Measurements from ENCODE around the gene PDE7B. TPM values are rescaled to one million over a fixed set of nuclear protein-coding genes. Genes with fewer than 3 reads are reported as not detected.

PDE7B gene
- total RNA-seq, 1 experiment from 2014 or later, result not detected

DNA sequence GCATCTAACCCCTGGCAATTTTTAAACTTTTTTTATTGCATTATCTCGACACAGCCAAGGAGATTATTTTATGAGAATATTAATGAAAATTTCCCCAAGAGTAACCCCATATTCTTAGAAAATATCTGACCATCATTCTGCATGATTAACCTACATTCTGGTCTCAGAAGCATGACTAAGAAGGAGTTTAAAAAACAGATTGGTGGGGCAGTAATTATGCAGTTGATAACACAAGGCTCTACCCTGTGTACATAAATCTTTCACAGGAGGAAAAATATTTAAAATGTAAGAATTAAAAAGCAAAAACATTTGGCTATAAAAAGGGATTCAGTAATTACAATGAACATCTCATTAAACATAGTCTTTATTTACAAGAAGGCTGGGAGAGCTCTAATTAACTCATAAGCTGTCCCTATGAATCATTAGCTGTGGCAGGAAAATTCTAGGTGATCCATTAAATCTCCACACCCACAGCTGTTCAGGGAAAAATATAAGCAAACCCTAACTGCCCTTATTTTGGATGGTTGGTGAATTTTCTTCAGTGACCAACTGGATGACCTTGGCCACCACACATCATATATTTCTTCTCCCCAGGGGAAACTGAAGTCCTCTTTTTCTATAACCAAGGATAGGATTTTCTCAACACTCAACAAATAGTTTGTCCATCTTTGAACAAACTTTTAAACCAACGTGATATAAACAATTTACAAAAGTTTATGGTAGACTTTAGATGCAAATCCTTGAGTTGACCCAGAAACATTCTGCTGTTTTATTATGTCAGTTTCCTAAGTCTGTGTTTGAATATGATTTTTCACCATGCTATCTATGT, 59.5 kb downstream of the PDE7B start:
- DNase-seq (ENCODE audit: low spot score), result no peak
- in situ Hi-C loops (cut with HindIII; ENCODE audit: low sequenced_read_pairs), result no loop called here

DNA sequence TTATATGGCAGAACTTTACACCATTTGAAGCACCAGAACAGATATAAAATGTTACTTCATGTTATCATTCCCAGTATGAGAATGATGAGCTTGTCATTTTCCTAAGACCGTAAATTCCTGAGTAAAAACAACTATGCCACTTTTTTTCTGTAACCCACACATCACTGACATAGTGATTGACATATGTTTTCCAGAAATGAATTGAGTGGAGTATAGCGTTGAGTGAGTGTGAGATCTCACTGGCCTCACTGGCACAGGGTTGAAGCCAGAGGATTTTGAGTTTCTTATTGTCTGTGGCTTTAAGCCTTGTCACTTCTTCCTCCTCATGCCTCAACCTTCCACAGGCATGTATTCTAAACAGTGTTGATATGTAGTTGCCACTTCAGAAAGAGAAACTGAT, 62.3 kb downstream of the PDE7B start:
- no peak for DNase-seq (ENCODE audit: low spot score)
- in situ Hi-C loops (cut with HindIII; ENCODE audit: low sequenced_read_pairs), result no loop called here

DNA sequence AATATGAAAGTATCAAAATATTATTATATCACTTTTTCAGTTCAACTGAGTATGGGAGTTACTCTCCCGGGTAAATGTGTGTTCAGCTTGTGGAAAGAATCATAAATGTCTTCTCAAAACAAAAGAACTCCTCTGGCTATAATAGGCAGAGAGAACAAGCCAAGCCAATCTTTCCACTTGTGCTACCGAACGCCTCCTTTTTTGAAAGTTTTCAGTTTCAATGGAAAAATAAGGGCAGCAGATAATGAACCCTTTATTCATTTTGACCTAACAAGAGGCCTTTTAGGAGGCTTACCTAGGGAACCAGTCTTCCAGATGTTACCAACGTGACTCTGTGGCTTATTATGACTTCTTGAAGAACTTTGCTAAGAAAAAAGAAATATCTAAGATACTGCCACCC, 67.5 kb downstream of the PDE7B start:
- no peak for DNase-seq (ENCODE audit: low spot score)
- in situ Hi-C loops (cut with HindIII; ENCODE audit: low sequenced_read_pairs), result no loop called here

DNA sequence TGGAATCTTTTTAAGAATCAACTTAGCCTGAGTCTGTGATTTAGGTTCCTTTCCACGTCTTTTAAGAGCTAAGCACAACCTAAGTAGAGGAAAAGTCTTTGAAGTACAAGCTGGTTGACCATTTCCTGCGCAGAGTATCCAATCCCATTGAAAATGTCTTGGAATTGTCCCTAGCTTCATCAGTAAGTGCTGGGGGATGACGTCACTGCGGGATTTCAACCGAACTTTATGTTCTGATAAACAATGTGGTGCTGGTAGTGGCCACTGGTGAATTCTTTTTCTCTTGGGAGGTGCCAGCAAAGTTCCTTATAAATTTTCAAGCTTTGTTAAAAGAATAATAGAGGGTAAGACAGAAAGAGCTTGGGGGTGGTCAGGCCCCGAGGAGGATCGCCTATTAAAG, 69.2 kb downstream of the PDE7B start:
- DNase-seq (ENCODE audit: low spot score), result no peak
- in situ Hi-C loops (cut with HindIII; ENCODE audit: low sequenced_read_pairs), result no loop called here

DNA sequence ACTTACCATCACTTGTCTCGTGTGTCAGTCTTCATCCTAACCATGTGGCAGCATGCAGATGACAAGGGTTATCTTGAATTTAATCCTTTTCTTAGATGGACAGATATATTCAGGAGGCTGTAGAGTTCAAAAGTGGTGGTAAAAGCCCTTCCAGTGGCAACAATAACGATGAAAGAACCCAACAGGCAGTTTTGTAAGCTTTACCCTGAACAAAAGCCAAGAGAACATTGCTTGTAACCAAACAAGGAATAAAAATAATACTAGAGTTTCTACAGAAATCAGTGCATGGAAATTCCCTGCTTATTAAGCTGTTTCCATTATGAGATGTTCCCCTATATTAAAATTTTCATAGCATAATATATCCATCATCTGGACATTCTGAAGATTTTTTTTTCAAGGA, 69.7 kb downstream of the PDE7B start:
- in situ Hi-C loops (cut with HindIII; ENCODE audit: low sequenced_read_pairs), result no loop called here
- DNase-seq (ENCODE audit: low spot score), result no peak

DNA sequence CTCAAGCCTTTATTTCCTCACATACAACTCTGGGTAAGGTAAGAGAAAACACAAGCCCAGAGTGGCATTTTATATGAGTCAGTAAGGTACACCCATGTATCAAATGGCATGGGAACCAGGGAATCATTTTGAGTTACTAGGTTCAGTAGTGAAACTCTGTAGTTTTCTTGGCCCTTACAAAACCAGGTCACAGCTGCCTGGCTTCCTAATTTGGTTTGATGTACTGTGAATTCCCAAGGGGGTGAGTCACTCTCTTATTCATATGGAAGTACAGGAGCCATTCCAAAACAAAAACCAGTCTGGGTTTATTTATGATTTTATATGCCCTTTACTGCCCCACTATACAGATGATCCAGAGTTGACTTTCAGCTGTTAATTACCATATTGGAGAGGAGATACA, 70.7 kb downstream of the PDE7B start:
- in situ Hi-C loops (cut with HindIII; ENCODE audit: low sequenced_read_pairs), result no loop called here
- peak; percentile 60 for DNase-seq (ENCODE audit: low spot score)

DNA sequence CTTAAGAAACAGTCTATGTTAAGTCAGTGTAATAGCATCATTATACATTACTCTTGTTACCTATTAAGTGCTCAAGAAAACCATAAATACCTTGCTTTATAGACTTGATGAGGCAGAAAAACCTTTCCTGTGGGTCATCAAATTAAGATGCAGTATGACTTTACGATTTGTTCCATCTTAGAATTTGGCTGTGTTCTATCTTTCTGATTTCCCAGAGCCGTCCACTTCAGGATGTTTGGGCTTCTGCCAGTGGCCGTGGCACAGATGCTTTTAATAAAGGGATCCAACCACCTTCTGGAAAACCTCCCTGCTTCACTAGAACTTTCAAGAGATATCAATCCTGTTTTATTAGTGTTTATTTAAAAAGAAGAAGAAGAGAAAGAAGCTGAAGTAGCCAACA, 71.2 kb downstream of the PDE7B start:
- peak; percentile 23 for DNase-seq (ENCODE audit: low spot score)
- in situ Hi-C loops (cut with HindIII; ENCODE audit: low sequenced_read_pairs), result no loop called here

DNA sequence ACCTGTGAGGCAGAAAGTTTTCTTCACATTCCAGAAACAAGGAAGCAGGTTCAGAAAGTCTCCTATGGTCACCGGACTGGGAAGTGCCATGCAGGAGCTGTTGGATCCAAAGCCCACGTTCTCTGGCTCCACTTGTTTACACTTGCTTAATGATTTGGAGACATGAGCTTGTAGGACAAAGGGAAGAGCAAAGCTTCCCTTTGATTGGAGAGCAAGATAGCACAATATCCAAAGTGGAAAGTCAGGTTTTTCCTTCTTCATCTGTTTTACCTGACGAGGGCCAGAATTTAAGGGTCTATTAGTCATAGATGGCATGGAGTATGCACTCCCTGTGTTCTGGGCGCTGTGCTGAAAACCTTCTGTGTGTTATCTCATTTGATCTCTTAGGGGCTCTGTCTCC, 81.2 kb downstream of the PDE7B start:
- no peak for DNase-seq (ENCODE audit: low spot score)
- in situ Hi-C loops (cut with HindIII; ENCODE audit: low sequenced_read_pairs), result no loop called here

DNA sequence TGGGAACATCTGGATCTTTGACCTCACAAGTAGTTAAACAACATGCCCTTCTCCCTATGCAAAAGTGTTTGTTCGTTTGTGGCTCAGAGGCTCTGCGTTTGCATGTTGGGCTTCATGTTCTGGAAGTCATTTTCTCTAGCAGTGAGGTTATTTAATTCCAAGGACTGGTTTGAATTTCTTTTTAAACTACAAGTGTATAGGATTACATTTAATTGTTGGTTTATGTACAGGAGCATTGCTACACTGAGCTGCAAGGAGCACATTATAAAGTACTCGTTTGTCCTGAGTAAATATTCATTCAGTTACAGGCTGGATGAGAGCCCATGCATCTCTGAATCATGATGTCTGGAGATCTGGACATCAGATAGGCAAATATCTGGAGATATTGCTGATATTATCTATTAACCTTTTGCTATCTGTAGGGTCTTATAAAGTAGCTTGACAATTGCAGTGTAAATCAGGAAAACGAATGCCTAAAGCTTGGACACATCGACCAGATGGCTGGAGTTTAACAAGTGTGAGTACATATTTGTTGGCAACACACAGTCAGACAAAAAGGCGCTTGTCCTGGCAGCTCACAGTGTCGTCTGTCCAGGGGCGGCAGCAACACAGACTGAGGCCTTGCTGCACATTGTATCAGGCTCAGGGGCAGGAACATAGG, 84.6 kb downstream of the PDE7B start:
- peak; percentile 97 for DNase-seq (ENCODE audit: low spot score)
- in situ Hi-C loops (cut with HindIII; ENCODE audit: low sequenced_read_pairs), result no loop called here

DNA sequence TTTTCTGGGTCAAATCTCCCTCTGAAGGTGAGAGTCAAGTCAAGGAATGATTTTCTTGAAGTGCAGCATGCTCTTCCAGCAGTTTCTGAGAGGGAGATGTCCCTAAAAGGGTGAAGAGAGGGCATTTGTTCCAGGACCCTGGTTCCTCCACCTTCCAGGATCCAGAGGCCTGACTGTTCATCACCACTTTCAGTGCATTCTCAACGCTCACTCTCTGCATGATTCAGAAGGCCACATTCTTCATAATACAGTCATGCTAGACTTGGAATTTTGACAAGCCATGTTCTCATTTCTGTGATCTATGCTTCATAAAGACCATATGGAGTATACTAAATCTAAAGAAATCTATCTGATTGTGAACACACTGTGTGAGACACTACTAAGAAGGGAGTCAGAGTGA, 85.1 kb downstream of the PDE7B start:
- in situ Hi-C loops (cut with HindIII; ENCODE audit: low sequenced_read_pairs), result no loop called here

DNA sequence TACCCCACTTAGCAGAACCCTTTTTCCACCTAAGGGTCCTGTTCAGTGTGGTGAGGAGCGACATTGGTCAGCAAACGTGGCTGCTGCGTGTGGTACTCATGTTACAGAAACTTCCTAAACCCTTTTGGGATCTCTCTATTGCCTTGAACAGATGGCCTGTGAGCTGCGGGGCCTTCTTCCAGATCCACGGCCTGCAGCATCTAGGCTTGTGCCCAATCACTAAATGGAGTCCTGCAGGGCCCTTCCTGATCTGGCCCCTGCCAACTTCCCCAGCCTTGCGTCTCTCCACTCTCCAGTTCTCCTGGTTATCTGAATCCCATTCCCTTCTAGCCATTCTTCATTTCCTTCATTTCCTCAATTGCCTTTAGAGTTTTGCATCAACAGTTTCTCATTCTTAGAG, 85.6 kb downstream of the PDE7B start:
- in situ Hi-C loops (cut with HindIII; ENCODE audit: low sequenced_read_pairs), result no loop called here
- peak; percentile 98 for DNase-seq (ENCODE audit: low spot score)

More for the DNA sequence above, 85.1 kb downstream of the PDE7B start:
- DNase-seq (ENCODE audit: low spot score), result no peak

DNA sequence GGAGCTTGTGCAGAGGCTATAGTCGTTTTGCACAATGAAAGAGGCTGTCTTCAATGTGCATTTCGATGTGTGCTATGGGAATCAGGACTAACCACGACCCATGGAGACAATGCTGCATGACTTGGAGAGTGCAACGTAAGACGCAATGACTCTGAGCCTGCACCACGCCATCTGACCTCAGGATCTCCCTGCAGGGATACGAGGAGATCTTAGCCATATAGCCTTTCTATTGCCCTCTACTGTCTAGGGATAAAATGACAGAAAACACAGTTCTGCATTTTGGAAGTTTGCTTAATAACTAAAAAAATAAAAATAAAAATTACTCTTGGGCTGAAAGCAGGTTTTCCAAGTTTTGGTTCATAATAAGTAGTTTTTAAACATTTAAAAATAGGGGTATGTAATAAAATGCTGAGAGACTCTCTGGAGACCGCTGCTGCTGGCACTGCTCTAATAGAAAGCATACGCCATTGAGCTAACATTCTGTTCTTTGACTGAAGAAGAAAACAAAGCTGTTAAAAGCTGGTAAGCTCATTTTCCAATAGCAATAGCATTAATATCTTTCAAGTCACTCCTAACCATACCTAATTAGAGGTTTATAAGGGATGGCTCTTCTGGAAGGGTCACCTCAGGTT, 87.2 kb downstream of the PDE7B start:
- in situ Hi-C loops (cut with HindIII; ENCODE audit: low sequenced_read_pairs), result no loop called here

DNA sequence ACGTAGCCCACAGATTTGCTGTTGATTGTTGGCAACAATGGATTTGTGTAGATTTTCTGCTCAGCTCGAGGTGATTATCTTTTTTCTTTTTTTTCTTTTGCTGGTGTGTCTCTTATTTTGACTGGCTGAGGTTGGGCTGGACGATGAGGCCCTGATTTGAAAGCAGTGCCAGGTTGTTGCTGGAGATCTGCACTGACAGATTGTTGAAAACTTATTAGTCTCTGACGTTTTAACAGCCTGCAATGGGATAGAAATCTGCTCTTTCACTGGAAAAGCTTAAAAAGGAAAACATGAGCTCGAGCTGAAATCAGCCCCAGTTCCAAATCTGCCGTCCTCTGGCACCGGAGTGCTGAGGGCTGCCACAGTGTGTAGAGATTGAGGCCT, 87.7 kb downstream of the PDE7B start:
- in situ Hi-C loops (cut with HindIII; ENCODE audit: low sequenced_read_pairs), result no loop called here
- peak; percentile 75 for DNase-seq (ENCODE audit: low spot score)

More for the DNA sequence above, 87.2 kb downstream of the PDE7B start:
- DNase-seq (ENCODE audit: low spot score), result no peak

DNA sequence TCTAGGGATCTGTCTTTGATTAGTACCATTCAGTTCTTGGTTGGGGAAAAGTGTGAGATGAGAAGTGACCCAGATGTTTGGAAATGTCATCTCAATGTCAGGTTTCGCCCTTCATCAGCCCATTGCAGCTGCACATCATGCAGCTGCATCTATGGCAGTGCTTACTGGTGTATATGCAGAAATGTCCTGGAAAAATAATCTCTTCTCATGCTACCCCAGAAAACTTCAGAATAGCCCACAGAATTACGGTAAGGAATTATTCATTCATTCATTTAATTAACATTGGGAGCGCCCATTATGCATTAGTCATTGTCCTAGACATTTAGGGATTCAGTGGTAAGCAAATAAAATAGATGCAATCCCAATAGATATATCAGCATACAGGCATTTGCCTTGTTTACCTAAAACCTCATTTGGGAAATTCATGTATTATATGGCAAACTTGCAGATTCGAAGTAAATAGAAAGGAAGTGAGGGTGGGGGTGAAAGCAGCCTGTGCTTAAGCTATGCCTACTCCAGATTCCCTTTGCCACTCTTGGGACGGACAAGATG, 89.2 kb downstream of the PDE7B start:
- DNase-seq (ENCODE audit: low spot score), result no peak
- in situ Hi-C loops (cut with HindIII; ENCODE audit: low sequenced_read_pairs), result no loop called here

DNA sequence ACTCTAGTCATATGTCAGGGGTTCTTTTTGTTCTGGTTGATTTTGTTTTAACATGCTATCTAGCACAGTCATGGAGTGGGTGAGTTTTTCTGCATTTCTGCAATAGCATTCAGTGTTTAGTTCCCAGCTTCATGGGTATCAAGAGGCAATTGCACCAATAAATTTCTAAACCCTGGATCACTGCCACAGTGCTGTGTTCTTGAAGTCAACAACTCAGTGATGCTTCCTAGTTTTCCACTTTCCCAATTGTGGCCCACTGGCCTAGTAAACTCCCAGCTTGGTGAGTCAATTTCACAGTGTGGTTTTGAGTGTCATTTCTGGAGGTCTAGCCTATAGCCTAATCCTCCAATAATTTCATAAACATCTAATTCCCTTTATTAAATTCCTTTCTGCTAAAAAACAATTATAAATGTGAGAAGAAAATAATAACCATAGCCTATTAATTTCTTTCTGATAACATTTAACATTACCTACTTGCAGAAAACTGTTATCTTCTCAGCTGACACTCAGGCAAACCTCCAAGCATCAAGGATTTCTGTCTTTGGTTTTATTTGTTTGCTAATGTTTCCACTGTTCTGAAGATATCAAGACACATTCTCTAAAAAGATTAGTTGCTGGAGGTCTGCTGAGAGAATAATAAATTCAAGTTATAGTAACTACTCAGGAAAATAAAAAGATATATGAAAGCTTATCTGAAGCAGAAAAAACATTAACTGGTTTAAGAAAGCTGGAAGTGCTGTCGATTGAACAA, 89.9 kb downstream of the PDE7B start:
- in situ Hi-C loops (cut with HindIII; ENCODE audit: low sequenced_read_pairs), result no loop called here
- DNase-seq (ENCODE audit: low spot score), result no peak

DNA sequence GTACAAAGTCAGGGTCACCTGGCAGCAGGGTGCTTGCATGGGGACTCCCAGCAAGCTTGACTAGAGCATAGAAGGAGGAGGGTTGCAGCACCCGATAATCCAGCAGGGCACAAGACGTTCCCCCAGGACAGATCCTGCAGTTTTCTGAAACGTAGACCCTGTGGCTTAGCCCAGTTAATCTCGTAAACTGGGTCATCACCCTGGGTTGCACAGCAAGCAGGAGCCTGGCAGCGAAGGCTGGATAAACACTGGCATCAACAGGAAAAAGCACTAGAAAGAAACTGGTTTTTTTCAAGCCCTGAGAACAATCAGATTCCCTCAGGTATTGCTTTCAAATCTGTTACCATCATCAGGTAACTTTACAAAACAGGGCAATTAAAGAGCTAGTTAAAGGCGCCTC, 92.6 kb downstream of the PDE7B start:
- in situ Hi-C loops (cut with HindIII; ENCODE audit: low sequenced_read_pairs), result no loop called here
- DNase-seq (ENCODE audit: low spot score), result peak; percentile 58

DNA sequence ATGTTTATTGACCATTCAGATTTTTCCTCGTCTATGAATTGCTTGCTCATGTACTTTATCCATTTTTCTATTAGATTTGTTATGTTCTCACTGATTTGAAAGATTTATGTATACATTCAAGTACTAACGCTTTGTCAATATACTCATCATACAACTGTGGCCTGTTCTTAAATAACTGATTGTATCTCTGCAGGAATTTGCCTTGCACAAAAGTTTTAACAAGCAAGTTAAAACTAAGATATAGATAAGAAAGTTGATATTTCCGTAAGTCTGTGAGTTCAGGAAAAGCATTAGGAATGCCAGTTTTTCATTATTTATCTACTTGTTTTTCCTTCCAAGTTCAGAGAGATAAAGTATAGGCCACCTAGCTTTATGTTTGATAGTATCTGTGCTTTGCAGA, 95.2 kb downstream of the PDE7B start:
- DNase-seq (ENCODE audit: low spot score), result no peak
- in situ Hi-C loops (cut with HindIII; ENCODE audit: low sequenced_read_pairs), result no loop called here

DNA sequence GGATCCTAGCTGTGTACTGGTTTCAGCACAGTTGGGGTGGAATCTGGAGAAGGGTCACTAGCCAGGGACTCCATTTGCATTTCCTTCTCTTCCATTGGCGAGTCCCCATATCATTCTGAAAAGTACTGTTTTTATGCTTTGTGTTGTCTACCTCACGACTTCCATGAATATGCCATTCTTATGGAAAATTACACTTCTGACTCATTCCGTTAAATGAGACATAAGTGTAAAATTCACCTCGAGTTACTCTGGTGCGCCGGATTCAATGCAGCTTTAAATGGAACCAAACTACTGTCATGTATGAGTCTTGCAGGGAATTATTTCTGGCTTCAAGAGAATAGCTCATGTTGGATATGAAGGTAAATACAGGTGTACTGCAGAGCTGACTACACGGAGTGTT, 99.2 kb downstream of the PDE7B start:
- no peak for DNase-seq (ENCODE audit: low spot score)
- in situ Hi-C loops (cut with HindIII; ENCODE audit: low sequenced_read_pairs), result no loop called here

DNA sequence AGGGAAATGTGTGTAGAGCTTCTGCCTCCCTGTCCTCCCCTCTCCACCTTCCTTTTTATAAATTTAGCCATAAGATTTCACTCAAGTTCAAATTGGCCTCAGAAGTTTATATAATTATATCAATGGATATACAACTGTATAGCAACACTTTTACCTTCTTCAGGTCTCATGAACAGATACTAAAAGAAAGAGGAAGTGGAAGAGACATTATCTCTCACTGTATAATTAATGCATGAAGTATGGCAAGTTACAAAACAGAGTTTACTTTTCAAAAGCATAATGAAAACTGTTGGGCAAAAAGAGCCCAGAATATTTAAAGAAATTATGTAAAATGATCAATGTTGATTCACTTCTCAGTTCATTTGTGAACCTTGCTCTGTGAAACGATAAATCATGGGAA, 99.7 kb downstream of the PDE7B start:
- in situ Hi-C loops (cut with HindIII; ENCODE audit: low sequenced_read_pairs), result no loop called here
- DNase-seq (ENCODE audit: low spot score), result no peak
